Stimulated activated CD8-positive, alpha-beta memory T cell treated with anti-CD3 and anti-CD28 coated beads, Interleukin-12 subunit alpha, Interleukin-12 subunit beta, amount 100 ng/mL, for 1 hour (primary cell): ENCODE results near the gene GOLGA1.
A peak's percentile ranks its signal among the peaks of the same experiment; 100 is the strongest.
"Not testable (repeated sequence)": the region's sequence is repeated elsewhere in the genome, so short reads cannot be mapped to it uniquely, and the experiment has no call there.

Experiments
- DNase-seq: peaks from one replicate; pipeline ENCODE4 v3.0.0-alpha.2; 2020; ENCODE audit warnings: low read depth

The GOLGA1 gene

GRCh38 chr9:124940894-124941678, at the start of gene GOLGA1:
Gene GOLGA1 (minus strand): TSS chr9:124941083. CDS start chr9:124938711, 2,372 bp downstream.
- peak; percentile 85 for DNase-seq

DNA sequence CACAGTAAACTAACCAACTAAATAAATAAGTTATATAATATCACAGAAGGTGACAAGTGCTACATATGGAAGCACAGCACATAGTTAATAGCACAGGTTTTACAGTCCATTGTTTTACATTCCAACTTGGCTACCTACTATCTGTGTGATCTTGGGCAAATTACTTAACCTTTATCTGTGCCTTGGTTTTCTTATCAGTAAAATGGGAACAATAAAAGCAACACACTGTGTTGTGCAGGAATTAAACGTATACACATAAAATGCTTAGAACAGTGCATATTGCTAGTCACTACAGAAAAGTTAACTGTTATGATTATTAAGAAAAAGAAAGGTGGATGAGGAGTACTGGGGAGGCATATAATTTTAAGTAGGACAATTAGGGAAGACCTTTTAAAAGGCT, 42.8 kb upstream of the GOLGA1 start:
- DNase-seq = no peak

DNA sequence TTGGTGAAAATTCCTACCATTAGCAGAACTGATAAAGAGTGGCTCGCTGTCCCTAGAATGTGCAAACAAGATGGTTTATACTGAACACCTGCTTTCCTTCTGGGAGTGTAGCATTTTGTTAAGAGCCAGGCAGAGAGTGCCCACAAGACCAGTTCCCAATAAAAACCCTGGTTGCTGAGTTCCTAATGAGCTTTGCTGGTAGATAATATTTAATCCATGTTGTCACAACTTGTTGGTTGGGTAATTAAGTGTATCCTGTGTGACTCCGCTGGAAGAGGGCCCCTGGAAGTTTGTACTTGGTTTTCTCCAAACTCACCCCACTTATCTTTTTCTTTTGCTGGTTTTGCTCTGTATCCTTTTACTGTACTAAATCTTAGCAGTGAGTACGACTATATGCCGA, 39.5 kb upstream of the GOLGA1 start:
- DNase-seq = no peak

DNA sequence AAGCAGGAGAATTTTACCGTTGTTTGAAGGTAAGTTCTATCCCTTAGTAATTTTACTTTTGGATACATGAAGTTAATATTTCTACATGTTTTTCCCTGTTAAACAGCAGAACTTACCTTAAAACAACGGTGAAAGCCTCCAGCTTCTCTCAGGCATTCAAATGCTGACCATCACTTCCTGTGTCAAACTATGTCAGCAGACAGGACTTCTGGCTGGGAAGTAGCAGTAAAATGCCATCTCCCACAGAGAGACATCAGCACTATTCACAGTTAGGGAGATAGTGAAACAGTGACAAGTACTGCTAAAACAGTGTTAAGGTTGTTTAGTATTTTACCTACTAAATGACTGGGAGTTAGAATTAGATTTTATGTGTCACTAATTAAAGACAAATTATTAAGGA, 34.2 kb upstream of the GOLGA1 start:
- DNase-seq = no peak

GRCh38 chr9:124973807-124974206, 32.9 kb upstream of the GOLGA1 start:
- DNase-seq = no peak

DNA sequence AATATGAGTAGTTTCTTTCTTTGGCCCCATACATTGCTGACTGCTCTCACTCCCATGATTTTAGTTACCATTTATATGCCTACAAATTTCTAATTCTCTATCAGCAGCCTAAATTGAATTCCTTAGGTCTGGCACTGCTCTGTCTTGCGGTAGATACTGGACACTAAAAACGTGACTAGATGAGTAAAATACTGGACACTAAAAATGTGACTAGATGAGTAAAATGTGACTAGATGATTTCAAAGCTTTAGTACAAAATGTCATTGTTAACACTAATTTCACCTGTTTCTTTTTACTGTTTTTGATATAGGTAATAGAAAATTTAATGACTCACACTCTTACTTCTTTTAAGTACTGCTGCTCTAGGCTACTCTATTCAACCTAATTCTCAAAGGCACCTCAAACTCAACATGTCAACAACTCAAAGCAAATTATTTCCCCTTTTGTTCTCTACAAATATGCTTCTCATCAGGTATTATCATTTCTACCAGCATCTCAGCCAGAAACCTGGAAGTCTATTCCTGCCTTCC, 31.4 kb upstream of the GOLGA1 start:
- DNase-seq = no peak

GRCh38 chr9:124969401-124969800, 28.5 kb upstream of the GOLGA1 start:
- DNase-seq = no peak

DNA sequence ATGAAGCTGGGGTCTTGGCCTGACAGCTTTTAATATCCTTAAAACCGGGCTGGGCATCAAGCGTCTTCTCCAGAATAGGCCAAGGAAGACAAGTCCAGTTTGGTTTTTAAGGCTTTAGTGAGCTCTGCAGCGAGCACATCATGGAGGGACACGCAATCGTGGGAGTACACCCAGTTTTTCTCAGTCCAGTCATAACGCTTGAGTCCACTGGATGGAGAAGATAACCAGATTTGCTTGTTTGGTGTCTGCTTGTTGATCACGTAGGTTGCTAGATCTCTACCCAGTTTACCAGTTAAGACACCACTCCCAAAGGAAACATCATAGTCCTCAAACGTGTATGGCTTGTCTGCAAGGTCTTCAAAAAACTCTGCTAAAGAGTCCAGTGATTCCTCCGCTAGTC, 27.4 kb upstream of the GOLGA1 start:
- no peak for DNase-seq

- not testable (repeated sequence) for DNase-seq
These were observed 25.1 kb upstream of the GOLGA1 start for GRCh38 chr9:124965775-124966568.

DNA sequence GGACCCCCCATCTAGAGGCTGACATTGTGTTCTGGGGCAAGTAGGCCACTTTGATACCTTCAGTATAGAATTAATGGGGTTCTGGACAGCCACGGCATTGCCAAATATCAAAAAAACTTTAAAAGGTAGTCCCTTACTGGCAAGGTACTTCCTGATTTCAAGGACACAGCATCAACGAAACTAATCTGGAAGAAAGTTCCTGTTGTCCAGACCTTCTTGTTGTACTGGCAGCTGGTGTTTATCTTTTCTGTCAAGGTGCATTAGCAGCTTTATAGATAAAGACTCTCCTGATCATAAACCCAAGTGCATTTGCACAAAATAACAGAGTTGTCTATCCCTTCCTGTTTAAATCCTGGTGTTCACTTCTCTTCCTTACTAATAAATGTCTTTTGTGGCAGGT, 23.7 kb upstream of the GOLGA1 start:
- DNase-seq = no peak

- DNase-seq = no peak
These were observed 23.2 kb upstream of the GOLGA1 start for GRCh38 chr9:124964056-124964455.

DNA sequence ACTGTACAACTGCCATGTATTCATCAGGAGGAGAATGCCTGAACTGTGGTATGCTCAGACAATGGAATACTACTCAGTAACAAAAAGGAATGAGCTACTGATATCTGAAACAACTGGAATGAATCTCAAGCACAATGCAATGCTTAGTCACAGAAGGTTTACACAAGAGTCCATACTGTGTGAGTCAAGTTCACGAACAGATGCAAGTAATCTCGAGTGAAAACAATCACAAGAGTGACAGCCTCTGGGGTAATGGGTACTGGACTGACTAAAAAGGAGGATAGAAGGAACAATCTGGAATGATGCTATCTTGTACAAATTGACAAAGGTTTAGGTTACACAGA, 19.5 kb upstream of the GOLGA1 start:
- DNase-seq = no peak

GRCh38 chr9:124959671-124960408, 19.0 kb upstream of the GOLGA1 start:
- DNase-seq = not testable (repeated sequence)

- no peak for DNase-seq
These were observed 13.4 kb upstream of the GOLGA1 start for GRCh38 chr9:124954255-124954654.

DNA sequence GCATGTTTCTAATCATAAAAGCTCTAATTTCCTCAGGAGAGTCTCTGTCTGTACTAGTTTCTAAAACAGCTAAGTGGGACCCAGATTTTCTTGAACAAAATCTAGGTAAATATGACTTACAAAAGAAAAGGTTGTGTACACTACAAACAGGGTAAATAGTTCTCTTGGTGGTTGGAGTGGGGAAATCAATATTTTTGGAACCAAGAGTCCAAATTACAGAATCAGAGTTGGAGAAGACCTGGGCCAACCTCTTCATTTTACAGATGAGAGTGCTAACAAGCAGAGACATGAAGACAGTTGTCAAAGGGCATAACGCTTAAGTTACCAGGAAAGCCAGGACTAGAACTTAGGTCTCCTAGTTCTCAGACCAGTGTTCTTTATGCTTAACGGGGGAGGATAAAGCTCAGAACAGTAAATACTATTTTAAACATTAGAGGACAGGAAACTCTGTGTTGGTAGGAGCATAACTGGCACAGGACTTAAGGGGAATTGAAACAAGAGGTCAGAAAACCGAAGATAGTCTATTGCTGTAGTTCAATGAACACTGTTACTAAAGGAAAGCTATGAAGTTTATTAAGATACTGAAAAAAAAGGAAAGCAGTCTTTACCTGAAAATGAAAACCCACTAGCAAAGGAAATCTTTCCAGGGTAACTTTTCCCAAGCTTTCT, 9.3 kb upstream of the GOLGA1 start:
- DNase-seq = no peak

- no peak for DNase-seq
These were observed 8.5 kb upstream of the GOLGA1 start for GRCh38 chr9:124949387-124949786.

- no peak for DNase-seq
These were observed 7.0 kb upstream of the GOLGA1 start for GRCh38 chr9:124947727-124948391.

DNA sequence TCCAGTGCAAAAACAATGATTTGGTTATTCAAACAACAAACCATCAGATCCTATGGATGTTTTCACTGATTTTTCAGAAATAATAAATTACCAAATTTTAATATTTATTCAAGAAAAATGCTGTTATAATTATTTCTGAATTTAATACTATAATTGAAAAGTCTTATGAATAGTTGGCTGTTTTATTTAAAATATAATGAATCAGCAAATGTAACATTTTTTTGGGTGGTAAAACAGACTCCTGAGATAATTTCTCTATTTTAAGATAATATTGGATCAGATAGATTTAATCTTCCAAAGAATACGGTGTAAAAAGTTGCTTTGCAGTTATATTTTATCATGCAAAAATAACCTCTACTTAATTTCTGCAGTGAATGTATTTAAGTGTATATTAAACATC, 5.3 kb upstream of the GOLGA1 start:
- no peak for DNase-seq

DNA sequence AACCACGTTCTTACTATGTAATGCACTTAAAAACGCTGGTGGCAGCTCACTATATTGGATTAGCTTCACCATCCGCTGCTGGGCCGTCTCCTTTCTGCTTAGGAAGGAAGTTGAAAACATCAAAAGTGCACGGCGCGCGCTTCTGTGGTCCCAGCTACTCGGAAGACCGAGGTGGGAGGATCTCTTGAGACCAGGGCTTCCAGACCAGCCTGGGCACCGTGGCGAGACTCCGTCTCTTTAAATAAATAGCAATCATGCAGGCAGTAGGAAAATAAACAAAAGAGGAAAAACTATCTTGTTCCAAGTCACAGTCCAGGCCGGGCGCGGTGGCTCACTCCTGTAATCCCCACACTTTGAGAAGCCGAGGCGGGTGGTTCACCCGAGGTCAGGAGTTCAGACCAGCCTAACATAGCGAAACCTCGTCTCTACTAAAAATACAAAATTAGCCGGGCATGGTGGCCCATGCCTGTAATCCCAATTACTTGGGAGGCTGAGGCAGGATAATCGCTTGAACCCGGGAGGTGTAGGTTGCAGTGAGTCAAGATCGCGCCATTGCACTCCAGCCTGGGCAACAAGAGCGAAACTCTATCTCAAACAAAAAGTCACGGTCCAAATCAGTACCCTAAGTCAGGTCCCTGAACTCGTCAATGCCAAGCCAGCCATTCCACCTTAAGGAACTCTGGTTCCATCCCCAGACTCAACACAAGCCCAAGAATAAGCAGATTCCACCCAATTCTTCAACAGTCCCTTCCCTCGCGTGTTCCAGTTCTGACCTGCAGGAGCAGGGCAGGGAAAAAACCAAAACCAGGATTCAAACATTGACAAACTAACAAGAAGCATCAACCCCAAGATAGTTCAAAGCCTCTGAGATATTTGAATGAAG, 1.0 kb upstream of the GOLGA1 start:
- DNase-seq = peak; percentile 28

GRCh38 chr9:124940521-124940893, 376 bp downstream of the GOLGA1 start:
- DNase-seq = peak; percentile 15
